DND-41 (cell line): ENCODE results near the gene VPS13A.

Experiments used
- ATAC-seq: fragments of 200-7000 bp; cut with Tn5 transposase; 3 replicates; pipeline ENCODE4 v1.9.1; 2021; ENCODE audit warnings: low read depth; ENCODE audit not compliant: insufficient read depth
- DNase-seq: peaks from one replicate; pipeline ENCODE4 v3.0.0-alpha.2; 2020
- H2AFZ ChIP-seq: 2 replicates; pipeline ENCODE4 v1.6.0; 2012; ENCODE audit warnings: low read depth, low read length
- H3K27ac ChIP-seq: 2 replicates; pipeline ENCODE4 v1.5.1; 2012; ENCODE audit warnings: low read length, inconsistent platforms
- H3K27me3 ChIP-seq: fragments of 200-600 bp; sonication (generic); 2 replicates; pipeline ENCODE4 v1.6.0; 2012; ENCODE audit warnings: low read length, mild to moderate bottlenecking, inconsistent platforms; ENCODE audit not compliant: insufficient read depth, poor library complexity
- H3K36me3 ChIP-seq: 2 replicates; pipeline ENCODE4 v1.5.1; 2012; ENCODE audit warnings: low read length, inconsistent platforms; ENCODE audit not compliant: insufficient read depth
- H3K4me1 ChIP-seq: 2 replicates; pipeline ENCODE4 v1.5.1; 2012; ENCODE audit warnings: mild to moderate bottlenecking, low read length; ENCODE audit not compliant: insufficient read depth
- H3K4me2 ChIP-seq: 2 replicates; pipeline ENCODE4 v1.6.0; 2012; ENCODE audit warnings: mild to moderate bottlenecking, moderate library complexity, low read length, inconsistent platforms; ENCODE audit not compliant: insufficient read depth
- H3K4me3 ChIP-seq, 2 experiments: fragments of 200-600 bp in 1 of 2; shearing (Covaris generic) in 1 of 2; 2 replicates each; pipeline ENCODE4 v1.5.1; 2012 to 2016; ENCODE audit warnings: inconsistent platforms in 2 of 2, low read length in 2 of 2, mild to moderate bottlenecking in 2 of 2, low read depth in 1 of 2, moderate library complexity in 1 of 2
- H3K79me2 ChIP-seq: 2 replicates; pipeline ENCODE4 v1.6.0; 2012; ENCODE audit warnings: low read length, inconsistent platforms; ENCODE audit not compliant: insufficient read depth
- H3K9ac ChIP-seq: 2 replicates; pipeline ENCODE4 v1.6.0; 2012; ENCODE audit warnings: low read depth, mild to moderate bottlenecking, inconsistent platforms, low read length, moderate library complexity
- H3K9me3 ChIP-seq: 2 replicates; pipeline ENCODE4 v1.5.1; 2012; ENCODE audit warnings: low read length, moderate library complexity, mild to moderate bottlenecking, inconsistent platforms; ENCODE audit not compliant: insufficient read depth, severe bottlenecking
- H4K20me1 ChIP-seq: 2 replicates; pipeline ENCODE4 v1.6.0; 2012; ENCODE audit warnings: low read length; ENCODE audit not compliant: insufficient read depth
- EZH2 ChIP-seq: IDR thresholded peaks from 3 replicates; pipeline ENCODE4 v1.6.1; 2012; ENCODE audit warnings: borderline replicate concordance, low read depth, mild to moderate bottlenecking, moderate library complexity, low read length, inconsistent platforms; ENCODE audit not compliant: severe bottlenecking
- TF ChIP-seq, protein P1 (sequence below): IDR thresholded peaks from 2 replicates; pipeline ENCODE4 v1.5.1; 2012; ENCODE audit warnings: borderline replicate concordance, low read length, moderate library complexity, mild to moderate bottlenecking; ENCODE audit not compliant: poor library complexity, severe bottlenecking; ENCODE audit errors: extremely low read depth

Gene VPS13A

GRCh38 chr9:77469515-77470231 lies 292.3 kb downstream of the VPS13A start:
- ATAC-seq (no peak), DNase-seq (no peak)
- no peaks in the 10 kb centered on the region for H3K4me1 ChIP-seq
- H2AFZ ChIP-seq = no peak overlapping the region
- H3K36me3 ChIP-seq = no peaks in the 10 kb centered on the region
- no peaks in the 10 kb centered on the region for H4K20me1 ChIP-seq
- H3K79me2 ChIP-seq = no peaks in the 10 kb centered on the region
- no peaks in the 10 kb centered on the region for H3K9me3 ChIP-seq
- no peaks in the 10 kb centered on the region for H3K27me3 ChIP-seq
- no peak overlapping the region for H3K27ac ChIP-seq
- H3K4me2 ChIP-seq = no peak overlapping the region
- H3K4me3 ChIP-seq = no peak overlapping the region
- H3K9ac ChIP-seq = no peak overlapping the region
- no peak for TF ChIP-seq EZH2
- TF ChIP-seq, protein P1, sequence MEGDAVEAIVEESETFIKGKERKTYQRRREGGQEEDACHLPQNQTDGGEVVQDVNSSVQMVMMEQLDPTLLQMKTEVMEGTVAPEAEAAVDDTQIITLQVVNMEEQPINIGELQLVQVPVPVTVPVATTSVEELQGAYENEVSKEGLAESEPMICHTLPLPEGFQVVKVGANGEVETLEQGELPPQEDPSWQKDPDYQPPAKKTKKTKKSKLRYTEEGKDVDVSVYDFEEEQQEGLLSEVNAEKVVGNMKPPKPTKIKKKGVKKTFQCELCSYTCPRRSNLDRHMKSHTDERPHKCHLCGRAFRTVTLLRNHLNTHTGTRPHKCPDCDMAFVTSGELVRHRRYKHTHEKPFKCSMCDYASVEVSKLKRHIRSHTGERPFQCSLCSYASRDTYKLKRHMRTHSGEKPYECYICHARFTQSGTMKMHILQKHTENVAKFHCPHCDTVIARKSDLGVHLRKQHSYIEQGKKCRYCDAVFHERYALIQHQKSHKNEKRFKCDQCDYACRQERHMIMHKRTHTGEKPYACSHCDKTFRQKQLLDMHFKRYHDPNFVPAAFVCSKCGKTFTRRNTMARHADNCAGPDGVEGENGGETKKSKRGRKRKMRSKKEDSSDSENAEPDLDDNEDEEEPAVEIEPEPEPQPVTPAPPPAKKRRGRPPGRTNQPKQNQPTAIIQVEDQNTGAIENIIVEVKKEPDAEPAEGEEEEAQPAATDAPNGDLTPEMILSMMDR = no peak
